Stimulated activated CD4-positive, alpha-beta T cell treated with anti-CD3 and anti-CD28 coated beads, Interleukin-2, amount 100 ng/mL, for 24 hours (primary cell): ENCODE measurements around the gene OLFML2B.
A peak's percentile ranks its signal among the peaks of the same experiment; 100 is the strongest.

Experiments
- DNase-seq, 2 donors: peaks; one replicate each; pipeline ENCODE4 v3.0.0-alpha.2; 2020

The OLFML2B gene

DNA sequence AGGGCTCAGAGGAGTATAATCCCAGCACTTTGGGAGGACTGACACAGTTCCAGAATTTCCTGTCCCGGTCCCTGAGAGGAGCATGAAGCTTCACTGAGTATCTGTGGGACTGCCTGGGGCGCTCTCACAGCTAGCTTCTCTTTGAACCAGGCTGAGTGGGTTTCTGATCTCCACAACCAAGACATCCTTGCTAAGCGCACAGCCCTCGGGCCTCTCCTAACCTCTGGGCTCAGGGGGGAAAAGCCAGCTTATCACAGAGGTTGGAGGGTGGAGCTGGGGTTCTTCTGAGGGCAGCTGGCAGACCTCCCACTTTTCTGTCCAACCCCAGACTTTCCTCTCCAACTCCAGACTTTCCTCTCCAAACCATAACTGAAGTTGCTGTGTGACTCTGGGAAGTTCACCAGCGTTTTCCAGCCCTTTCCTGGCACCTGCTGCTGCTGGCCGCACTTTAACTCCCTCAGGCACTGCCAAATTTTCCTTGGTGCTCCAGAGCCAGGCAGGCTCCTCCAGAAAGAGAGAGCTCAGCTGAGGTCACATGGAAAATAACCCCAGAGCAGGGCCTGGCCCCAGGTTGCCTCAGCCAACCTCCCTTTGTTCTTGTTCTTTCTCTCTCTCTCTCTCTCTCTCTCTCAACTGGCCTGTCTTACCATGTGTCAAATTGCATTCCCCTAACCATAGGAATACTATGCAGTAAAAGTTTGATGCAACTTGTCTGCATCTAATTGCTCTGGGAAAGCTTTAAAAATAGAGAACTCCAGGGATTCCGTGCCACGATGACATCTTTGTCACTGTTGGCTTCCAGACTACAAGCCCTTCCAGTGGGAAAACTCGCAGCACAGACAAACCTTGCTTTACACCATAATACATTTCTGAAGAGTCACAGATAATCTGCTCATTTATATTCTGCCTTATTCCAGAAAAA lies 49.5 kb downstream of the OLFML2B start:
- DNase-seq, result no peak

DNA sequence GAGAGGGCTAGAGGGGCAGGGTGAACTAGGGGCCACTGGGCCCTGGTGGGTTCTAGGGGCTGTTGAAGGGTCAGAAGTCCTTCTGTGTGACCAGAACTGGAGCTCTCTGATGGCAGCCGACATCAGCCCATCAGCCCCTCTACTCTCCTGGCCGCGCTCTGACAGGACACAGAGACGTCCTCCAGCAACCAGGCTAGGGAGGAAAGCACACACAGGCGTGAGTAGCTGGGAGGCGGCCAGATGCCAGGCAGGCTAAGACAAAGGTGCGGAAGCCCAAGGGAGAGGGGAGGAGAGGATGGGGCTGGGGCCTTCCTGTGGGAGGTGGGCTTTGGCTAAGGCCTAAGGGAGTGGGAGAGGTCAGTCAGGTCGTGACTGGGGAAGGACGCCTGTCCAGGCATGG lies 50.8 kb downstream of the OLFML2B start:
- no peak for DNase-seq

DNA sequence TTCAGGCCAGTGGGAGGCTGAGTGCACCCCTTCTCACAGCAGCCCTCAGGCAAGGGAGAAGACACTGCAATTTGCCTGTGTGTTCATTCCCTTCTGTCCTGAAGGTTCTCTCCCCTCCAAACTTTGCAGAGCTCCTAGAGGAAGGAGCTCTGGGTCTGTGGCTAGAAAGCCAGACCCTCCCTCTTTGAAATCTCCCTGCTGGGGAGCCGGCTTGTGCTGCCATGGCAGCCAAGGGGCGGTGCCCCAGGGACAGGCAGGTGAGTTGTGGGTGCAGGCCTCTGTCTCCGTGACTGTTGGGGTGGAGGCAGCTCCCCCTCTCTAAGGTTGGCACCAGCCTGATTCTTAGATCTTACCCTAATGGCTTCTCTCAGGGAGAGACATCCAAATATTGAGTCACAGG lies 53.0 kb downstream of the OLFML2B start:
- DNase-seq, result no peak

DNA sequence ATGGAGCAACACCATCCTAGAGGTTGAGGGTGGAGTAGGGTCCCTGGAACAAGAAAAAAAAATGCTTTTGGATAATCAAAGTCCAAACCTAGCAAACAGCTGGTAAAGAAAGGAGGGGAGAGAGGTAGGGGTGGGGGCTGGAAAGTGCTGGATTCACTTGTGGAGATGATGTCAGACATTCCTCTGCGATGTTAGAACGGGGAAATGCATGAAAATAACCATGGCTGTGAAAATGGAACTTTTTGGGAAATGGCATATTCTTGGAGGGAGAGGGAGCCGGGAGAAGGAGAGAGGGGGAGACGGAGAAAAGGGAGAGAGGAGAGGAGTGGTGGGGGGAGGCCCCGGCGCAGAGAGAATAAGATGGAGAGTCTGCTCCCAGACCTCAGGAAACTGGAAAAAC lies 53.6 kb downstream of the OLFML2B start:
- no peak for DNase-seq

DNA sequence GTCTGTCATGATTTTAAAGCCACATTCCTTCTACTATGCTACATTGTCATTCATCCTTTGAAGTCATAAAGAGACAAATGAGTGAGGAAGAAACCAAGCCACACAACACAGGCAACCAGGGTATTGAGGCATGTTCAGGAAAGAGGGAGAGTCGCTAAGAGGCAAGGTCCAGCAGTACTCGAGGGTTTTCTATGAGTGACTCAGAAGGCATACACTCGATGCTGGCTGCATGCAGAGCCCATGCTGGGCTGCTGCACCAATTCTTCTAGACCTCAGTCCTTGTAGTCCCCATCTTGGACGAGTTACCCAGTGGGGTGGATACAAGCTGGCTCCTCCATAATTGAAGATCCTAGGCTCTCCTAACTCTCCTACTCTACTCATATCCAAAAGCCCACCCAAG lies 57.6 kb downstream of the OLFML2B start:
- DNase-seq, result no peak

DNA sequence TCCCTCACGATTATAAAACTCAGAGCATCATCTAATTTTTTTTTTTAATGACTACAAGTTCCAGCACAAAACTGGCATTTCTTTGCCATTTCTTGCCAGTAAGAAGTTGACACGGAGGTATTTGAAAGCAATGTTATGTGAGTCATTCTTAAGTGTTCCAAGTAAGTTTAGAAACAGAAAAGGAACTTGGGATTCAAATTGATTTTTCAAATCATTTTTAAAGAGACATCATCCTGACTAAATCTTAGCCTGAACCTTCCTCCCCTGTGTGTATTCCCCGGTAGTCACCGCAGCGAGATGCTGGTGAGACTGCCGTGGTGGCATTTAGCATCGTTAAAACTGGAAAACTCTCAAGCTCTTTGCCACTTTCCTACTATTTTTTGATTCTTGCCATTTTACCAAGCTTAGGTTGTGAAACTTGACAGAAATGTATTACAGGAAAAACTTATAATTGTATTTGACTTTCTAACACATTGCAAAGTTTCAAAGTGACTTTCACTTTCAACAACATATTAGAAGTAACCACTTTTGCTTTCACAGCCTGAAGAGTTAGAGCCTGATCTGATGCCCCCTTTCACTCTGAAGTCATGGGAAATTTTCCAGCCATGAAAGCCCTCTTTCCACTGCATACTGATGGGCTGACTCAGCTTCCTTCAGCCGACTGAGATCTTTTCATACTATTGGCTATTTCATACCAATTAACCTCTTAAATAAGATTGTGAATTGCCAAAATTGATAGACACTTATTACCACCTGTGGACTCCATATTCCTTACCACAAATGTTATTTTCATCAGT lies 61.4 kb downstream of the OLFML2B start:
- peak; percentile 33 to 56 for DNase-seq

DNA sequence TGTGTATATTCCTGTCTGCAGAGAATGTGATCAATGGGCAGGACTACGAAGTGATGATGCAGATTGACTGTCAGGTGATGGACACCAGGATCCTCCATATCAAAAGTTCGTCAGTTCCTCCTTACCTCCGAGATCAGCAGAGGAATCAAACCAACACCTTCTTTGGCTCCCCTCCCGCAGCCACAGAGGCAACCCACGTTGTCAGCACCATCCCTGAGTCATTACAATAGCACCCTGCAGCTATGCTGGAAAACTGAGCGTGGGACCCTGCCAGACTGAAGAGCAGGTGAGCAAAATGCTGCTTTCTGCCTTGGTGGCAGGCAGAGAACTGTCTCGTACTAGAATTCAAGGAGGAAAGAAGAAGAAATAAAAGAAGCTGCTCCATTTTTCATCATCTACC lies 65.2 kb downstream of the OLFML2B start:
- peak in 1 of 2 donors; percentile 26 for DNase-seq

DNA sequence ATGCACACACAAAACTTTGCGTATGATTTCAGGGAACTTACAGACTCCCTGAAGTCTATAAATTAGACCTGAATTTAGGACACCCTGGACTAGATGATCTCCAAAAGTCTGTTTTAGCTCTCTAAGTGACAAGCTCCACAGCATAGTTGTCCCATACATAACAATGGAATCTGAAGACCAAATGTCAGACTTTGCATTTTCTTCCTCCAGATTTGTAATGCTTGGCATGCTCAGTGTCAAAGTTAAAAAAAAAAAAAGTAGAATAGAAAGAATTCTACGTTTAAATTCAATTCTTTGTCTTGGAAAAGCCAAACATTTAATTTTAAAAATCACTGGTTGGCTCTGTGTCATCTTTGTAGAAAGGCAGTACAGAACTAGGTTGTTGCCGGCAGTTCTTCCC lies 66.7 kb downstream of the OLFML2B start:
- DNase-seq, result no peak

DNA sequence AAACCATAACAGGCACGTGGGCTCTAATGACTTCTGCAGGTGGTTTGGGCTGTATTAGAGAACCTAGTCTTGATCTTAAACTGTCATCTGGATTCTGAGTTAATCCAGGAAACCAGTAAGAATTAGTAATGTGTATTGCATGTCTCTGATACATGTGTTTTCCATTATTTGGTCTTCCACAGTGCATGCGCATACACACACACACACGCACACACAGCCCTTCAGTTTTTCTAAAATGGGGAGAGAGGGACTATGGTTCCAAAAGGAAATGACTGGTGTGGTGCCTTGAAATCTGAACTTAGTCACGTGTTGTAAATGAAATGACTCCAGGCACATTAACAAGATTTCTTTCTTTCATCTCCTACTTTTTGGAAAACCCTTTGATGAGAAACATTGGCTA lies 67.6 kb downstream of the OLFML2B start:
- DNase-seq, result no peak

DNA sequence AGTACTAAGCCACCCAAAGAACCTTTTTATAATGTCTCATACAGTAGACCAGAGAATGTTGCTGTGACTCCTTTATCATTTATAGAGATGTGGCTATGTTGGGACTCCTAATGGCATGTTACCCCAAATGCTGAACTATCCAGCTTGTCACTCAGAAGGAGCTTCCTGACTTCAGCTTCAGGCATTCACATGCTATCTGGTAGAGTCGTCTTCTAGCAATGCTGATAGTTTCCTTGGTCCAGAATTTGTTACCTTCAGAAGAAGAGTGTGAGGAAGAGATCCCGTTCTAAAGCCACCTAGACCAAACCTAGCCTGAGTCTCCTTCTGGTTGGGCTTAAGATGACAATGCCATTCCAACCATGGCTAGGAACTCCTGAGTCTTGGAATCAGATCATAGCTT lies 68.1 kb downstream of the OLFML2B start:
- DNase-seq, result no peak

DNA sequence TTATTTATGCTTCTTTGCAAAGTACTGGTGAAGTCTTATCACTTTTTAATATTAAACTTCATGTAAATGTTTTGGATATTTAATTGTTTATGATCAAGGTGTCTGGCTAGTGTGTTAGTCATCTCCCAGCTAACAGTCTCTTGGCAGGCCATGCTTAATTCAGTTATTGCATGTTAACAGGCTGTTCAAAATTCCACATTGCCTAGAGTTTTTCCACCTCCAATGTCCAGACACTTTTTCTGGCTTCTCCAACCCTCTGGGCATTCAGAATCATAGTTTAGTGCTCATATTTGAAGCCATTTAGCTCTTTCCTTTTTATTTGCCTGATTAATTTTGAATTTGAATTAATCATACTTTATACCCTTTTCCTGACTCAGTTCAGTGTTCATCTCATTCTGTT lies 69.2 kb downstream of the OLFML2B start:
- DNase-seq, result no peak

DNA sequence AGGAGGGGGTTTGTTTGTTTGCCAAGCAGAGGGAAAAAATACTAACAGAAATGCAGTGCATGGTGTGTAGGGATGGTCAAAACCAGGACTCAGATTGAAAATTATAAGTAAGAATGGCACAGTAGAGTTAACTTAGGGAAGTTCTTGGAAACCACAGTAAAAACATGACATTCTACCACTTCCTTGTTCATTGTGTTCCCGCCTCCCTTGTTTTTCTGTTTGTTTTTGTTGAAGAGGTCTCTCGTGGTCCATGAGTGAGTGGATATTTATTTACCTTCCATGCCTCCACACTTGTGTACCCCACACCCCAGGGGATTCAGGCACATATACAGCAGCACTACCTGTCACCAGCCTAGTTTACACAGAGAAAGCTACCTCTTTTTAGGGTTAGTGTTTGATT lies 69.6 kb downstream of the OLFML2B start:
- no peak for DNase-seq

DNA sequence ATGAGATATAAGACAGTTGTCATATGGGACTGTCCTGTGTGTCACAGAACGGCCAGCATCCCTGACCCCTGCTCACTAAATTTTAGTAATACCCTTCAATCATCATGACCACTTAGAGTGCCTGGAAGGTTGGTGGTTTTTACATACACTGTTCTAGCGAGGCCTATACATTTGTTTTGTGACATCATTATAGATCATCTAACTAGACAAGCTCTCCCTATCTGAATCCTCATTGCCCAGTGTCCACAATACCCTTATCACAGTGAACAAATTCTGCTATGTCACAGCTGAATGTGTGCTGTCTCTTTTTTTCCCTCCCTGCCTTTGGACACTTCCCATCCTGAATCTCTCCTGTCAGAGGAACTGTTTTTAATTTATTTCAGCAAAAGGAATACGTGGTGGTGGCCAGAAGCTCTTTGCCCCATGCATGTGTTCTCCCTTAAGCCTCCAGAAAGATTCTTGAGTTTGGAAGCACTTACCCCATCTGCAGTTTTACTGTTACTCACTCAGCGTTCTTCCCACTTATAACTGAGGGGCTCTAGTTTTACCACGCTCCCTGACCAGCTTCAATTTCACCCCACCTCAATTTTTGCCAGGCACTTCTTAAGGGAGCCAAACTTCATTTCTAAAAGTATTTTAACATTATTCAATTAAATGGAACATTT lies 70.3 kb downstream of the OLFML2B start:
- no peak for DNase-seq

DNA sequence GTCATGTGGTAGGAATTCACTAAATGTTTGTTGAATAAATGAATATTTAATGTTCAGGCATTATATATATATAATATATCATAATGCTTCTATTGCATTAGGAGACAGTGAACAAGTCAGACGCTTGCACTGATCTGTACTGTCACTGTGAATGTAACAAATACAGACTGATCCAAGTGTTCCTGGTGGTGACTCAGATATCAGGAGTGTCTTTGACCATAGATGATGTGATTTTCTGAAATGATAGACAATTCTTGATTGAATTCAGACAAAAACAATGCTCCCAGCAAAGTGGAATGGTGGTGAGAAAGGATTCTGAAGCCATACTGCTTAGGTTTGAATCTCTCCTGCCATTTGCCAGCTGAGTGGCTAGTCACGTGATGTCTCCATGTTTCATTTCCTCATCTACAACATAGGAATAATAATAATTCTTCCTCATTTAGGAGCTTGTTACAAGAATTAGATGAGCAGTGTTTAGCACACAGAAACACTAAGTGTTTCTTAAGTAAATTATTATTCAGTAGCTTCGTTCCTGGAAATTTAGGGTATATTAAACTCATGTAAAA lies 71.0 kb downstream of the OLFML2B start:
- DNase-seq, result no peak

DNA sequence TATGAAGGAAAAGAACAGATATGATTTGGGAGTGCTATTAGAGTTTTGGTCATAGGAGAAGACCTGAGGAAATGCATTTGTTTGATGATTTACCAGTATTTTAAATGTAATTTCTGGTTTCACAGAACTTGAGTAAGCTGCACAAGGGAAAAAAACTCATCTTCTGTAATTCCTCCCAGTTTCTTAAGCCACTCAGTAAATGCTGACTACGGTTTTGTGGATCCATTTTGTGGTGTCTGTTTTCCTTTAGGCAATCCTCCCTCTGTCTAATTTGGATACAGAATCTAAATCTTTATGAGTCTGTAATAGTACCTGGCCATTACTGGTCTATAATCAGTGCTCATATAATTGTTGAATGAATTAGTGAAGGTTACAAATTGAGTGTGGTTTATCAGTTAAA lies 72.0 kb downstream of the OLFML2B start:
- no peak for DNase-seq

DNA sequence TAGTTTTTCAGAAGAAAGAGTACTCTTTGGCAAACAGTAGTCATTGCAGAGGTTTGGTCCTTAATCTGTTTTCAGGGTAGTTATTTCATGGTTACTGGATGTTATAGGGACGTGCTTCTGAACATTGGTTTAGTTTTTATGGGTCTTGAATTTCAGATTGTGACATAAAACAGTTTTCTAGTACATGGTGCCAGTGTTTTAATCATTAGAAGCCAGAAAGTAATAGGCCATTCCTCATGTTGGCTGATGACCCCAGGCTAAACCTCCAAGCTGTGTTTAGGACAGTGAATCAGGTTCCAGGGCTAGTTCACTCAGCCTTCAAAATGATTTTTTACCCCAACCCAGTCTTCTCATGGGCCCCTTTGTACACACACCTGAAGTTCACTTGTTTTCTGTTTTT lies 73.3 kb downstream of the OLFML2B start:
- DNase-seq, result no peak

DNA sequence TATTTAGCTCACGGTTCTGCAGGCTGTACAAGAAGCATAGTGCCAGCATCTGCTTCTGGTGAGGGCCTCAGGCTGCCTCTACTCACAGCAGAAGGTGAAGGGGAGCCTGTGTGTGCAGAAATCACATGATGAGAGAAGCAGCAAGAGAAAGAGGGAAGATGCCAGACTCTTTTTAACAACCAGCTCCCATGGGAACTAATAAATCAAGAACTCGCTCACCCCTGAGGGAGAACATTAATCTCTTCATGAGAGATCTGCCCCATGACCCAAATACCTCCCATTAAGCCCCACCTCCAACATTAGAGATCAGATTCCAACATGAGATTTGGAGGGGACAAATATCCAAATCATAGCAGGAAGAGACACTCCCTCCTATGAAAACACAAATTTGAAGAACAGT lies 74.1 kb downstream of the OLFML2B start:
- no peak for DNase-seq

DNA sequence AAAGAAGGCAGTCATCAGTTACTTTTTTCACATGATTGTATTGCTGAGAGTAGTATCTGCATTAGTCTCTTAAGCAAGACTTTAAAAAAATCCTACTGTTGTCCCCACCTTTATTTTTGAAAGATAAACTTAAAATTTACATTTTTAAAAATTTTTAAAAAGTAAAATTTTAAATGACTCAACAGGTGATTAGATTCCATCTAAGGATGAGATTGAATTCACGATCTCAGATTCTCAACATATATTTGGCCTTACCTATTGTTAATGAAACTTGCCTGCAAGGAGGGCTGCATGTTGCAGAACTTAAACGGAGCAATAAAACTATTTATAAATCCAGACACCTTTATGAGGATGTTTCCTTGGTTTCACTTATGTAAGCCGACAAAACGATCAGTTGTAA lies 75.2 kb downstream of the OLFML2B start:
- no peak for DNase-seq

DNA sequence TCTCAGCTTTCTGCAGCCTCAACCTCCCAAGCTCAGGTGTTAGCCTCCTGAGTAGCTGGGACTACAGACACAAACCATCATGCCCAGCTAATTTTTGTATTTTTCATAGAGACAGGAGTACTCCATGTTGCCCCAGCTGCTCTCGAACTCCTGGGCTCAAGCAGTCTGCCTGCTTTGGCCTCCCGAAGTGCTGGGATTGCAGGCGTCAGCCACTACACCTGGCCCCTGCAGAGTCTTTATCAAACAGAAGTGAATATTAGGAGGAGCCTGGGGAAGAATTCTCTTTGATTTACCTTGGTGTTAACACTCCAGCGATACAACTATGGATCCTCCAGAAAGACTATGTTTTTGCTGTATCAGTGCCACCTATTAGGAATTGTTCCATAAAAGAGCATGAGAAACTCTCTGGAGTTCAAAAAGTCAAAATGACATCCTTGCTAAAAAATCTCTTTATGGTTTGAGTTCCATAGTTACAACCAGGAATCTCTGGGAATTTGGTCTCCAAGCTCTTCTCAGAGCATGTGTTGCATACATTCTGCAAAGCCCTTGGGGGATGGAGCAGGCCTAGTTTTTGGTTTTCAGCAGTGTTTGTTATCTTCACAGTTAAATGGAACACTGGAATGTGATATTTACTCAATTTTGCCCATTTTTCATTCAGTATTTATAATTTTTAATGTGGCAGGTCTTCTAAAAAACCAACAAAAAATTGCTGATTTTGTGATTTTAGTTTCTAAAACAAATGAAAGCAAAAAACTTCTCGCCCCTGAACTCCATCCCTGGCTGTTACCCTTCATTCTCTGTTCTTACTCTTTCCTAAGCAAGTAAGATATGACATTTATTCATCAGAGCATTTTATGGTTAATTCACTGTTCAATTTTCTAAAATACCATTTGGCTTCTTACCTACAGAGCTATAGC lies 77.3 kb downstream of the OLFML2B start:
- no peak for DNase-seq

DNA sequence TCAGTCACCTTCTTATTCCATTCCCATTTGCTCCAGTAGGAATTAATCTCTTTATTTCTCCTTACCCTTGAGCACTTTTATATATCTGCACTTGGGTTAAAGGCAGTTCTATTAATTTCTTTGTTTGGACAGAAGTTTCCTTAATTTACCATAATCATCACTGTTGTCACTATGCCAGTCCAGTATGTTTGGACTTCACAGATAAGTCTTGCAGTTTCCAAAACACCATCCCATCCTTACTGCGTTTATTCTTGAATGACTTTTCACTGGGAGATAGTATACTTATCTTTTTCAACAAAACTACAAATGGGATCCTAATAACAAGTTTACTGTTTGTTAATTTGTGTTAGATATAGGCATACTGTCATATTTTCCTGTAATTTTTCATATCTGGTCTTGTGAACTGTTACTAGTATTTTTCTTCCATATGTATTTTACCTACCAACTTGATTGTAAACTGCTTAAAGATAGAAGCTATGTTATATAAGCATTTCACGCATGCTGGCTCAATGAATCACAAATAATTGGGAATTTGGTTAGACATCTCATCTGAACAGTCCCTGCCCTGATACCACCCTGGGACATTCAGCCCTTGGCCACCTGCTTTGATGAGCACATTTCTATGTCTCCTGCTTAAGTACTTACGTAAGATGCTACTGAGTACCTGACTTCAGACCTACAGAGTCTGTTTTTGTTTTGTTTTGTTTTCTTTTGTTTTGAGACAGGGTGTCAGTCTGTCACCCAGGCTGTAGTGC lies 78.2 kb downstream of the OLFML2B start:
- DNase-seq, result no peak

DNA sequence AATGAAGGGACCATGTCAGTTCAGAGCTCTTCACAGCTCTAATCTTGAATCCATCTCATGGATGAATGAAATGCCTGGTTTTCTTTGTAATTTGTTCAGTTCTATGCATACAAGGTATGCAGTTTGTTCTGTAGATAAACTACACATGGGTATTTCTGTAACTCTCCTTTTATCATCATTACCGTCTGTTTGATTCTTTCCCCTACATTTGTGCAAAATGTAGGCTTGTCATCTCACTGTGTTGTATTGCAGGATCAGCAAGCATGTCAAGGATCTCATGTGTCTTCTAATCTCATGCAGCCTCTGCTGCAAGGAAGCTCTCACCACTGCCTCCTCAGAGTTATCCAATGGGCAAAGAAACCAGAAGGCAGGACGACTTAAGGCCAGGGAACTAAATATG lies 79.3 kb downstream of the OLFML2B start:
- DNase-seq, result no peak
